ENCODE measurements around the gene CC2D2B. TPM values are rescaled to one million over a fixed set of nuclear protein-coding genes. Genes with fewer than 3 reads are reported as not detected.
"Not testable (repeated sequence)": the region's sequence is repeated elsewhere in the genome, so short reads cannot be mapped to it uniquely, and the experiment has no call there.

Gene CC2D2B
- total RNA-seq, 1 donor from 2014 or later, result 0.46 TPM

DNA sequence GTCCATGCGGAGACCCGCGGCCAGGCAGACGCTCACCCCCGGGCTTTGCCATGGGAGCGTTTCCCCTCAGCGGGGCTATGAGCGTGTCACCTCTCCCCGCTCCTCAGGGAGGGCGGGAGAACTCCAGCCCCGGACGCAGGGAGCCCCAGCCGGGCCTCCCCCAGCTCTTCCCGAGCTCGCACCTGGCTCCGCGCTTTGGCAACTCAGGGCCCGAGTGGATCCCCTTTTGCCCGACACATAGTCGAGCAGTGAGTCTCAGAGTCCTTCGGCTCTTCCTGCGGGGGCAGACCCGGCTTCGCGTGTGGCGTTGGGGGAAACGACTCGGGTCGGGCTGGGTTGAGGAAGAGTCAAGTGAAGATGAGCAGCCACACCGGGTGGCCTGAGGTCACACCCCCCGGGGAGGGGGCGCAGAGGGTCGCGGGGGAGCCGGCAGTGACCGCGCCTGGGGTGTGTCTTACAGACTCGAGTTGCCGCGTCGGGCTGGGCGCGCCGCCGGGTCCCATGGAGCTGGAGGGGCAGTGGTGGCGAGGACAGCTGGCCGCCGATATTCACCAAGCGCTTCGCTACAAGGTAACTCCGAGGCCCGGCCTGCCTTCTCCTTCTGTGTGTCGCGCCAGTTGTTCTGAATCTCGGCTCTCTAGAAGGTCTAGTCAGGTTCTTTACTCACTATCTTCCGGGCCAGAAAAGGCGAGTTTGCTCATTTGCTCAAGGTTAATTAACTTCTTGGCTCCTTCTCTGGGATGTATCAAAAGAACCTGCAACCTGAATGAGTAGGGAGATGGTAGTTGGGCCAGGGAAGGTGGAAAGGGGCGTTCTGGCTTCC lies 136.3 kb downstream of the CC2D2B start:
- Mint-ChIP-seq H3K36me3 (ENCODE audit: unreplicated experiment) (peaks cover 8% of the 10 kb centered on the region), H3K4me1 (ENCODE audit: unreplicated experiment) (peaks cover 22% of the 10 kb centered on the region), H3K4me3 (ENCODE audit: unreplicated experiment) (peak overlapping the region; percentile 94), H3K27ac (ENCODE audit: unreplicated experiment) (peak overlapping the region; percentile 93), H3K27me3 (ENCODE audit: unreplicated experiment) (no peaks in the 10 kb centered on the region), H3K9me3 (ENCODE audit: unreplicated experiment) (no peaks in the 10 kb centered on the region)
- peak; percentile 86 for DNase-seq (ENCODE audit: extremely low spot score, unreplicated experiment)
- TF ChIP-seq, protein P1, sequence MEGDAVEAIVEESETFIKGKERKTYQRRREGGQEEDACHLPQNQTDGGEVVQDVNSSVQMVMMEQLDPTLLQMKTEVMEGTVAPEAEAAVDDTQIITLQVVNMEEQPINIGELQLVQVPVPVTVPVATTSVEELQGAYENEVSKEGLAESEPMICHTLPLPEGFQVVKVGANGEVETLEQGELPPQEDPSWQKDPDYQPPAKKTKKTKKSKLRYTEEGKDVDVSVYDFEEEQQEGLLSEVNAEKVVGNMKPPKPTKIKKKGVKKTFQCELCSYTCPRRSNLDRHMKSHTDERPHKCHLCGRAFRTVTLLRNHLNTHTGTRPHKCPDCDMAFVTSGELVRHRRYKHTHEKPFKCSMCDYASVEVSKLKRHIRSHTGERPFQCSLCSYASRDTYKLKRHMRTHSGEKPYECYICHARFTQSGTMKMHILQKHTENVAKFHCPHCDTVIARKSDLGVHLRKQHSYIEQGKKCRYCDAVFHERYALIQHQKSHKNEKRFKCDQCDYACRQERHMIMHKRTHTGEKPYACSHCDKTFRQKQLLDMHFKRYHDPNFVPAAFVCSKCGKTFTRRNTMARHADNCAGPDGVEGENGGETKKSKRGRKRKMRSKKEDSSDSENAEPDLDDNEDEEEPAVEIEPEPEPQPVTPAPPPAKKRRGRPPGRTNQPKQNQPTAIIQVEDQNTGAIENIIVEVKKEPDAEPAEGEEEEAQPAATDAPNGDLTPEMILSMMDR (IDR thresholded peaks at IDR 0.05), result no peak

DNA sequence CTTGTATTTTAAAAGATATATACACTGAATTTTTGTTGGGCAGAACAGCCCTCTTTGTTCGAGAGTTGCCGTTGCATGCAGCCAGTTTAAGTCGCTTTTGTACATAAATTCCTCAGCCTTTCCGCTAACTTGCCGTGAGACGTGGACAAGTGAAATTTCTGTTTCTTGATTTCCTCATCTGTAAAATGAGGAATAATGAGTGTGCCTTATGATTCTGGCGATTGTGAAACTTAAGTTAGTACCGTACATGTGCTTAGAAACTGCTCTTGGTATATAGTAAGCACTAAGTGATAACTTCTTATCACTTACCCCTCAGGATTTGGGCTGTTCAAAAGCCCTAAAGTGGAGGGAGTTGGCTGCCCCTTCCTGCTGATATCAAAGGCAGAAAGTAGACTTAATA lies 137.0 kb downstream of the CC2D2B start:
- TF ChIP-seq, protein P1 (IDR thresholded peaks at IDR 0.05), result no peak
- Mint-ChIP-seq H3K36me3 (ENCODE audit: unreplicated experiment) (peaks cover 8% of the 10 kb centered on the region), H3K27me3 (ENCODE audit: unreplicated experiment) (no peaks in the 10 kb centered on the region), H3K9me3 (ENCODE audit: unreplicated experiment) (no peaks in the 10 kb centered on the region), H3K4me1 (ENCODE audit: unreplicated experiment) (peaks cover 22% of the 10 kb centered on the region), H3K4me3 (ENCODE audit: unreplicated experiment) (peak overlapping the region; percentile 94), H3K27ac (ENCODE audit: unreplicated experiment) (peak overlapping the region; percentile 93)
- DNase-seq (ENCODE audit: extremely low spot score, unreplicated experiment), result no peak

DNA sequence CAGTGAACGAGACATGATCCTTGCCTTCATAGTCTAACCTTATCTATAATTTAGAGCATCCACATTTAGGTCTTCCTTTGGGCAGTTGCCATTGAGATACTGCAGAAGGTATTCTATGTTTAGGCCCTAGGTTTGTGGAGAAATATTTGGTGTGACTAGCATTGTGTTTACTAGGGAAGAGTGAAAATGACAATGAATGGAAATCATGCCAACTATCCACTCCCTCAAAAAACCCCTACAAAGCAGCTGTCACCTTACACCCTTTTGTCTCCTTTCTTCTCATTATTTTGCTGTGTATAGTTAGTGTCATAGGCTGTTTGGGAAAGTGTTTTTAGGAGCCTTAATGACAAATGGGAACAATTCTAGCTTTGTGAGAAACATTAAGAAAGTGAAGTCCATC lies 138.8 kb downstream of the CC2D2B start:
- Mint-ChIP-seq H3K27ac (ENCODE audit: unreplicated experiment) (no peak overlapping the region), H3K4me3 (ENCODE audit: unreplicated experiment) (no peak overlapping the region)
- TF ChIP-seq, protein P1 (IDR thresholded peaks at IDR 0.05), result no peak

DNA sequence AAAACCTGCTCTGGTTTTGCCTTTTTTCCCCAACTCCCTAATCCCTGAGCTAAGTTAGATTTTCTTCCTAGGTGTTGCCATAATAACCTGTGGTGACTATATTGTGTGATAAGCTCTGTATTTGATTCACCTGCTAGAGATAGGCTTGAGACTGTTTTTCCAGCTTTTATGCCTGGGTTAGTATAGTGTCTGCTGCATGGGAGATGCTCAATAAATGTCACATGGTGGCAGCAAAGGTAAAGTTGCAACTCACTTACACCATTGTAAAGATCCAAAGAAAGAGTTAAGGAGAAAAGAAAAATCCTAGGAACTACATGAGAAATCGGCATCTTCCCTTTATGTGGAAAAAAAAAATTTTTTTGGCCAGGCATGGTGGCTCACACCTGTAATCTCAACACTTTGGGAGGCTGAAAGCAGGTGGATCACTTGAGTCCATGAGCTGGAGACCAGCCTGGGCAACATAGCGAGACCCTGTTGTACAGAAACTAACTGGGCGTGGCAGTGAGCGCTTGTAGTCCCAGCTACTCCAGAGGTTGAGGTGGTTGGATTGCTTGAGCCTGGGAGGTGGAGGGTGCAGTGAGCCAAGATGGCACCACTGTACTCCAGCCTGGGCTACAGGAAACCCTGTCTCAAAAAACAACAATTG lies 139.4 kb downstream of the CC2D2B start:
- Mint-ChIP-seq H3K4me3 (ENCODE audit: unreplicated experiment) (no peak overlapping the region), H3K27me3 (ENCODE audit: unreplicated experiment) (no peaks in the 10 kb centered on the region), H3K27ac (ENCODE audit: unreplicated experiment) (no peak overlapping the region), H3K36me3 (ENCODE audit: unreplicated experiment) (peaks cover 13% of the 10 kb centered on the region), H3K4me1 (ENCODE audit: unreplicated experiment) (peaks cover 22% of the 10 kb centered on the region), H3K9me3 (ENCODE audit: unreplicated experiment) (no peaks in the 10 kb centered on the region)
- no peak for DNase-seq (ENCODE audit: extremely low spot score, unreplicated experiment)
- TF ChIP-seq, protein P1 (IDR thresholded peaks at IDR 0.05), result peak; percentile 16

More for the DNA sequence above, 138.8 kb downstream of the CC2D2B start:
- no peak for DNase-seq (ENCODE audit: extremely low spot score, unreplicated experiment)
- peaks cover 8% of the 10 kb centered on the region for H3K36me3 Mint-ChIP-seq (ENCODE audit: unreplicated experiment)
- H3K4me1 Mint-ChIP-seq (ENCODE audit: unreplicated experiment), result peaks cover 22% of the 10 kb centered on the region
- H3K27me3 Mint-ChIP-seq (ENCODE audit: unreplicated experiment), result no peaks in the 10 kb centered on the region
- H3K9me3 Mint-ChIP-seq (ENCODE audit: unreplicated experiment), result no peaks in the 10 kb centered on the region

DNA sequence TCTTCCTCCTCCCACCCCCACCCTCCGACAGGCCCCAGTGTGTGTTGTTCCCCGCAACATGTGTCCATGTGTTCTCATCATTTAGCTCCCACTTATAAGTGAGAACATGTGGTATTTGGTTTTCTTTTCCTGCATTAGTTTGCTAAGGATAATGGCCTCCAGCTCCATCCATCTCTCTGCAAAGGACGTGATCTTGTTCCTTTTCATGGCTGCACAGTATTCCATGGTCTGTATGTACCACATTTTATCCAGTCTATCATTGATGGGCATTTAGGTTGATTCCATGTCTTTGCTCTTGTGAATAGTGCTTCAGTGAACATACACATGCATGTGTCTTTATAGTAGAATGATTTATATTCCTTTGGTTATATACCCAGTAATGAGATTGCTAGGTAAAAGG lies 140.2 kb downstream of the CC2D2B start:
- H3K27ac Mint-ChIP-seq (ENCODE audit: unreplicated experiment); H3K9me3 Mint-ChIP-seq (ENCODE audit: unreplicated experiment); DNase-seq (ENCODE audit: extremely low spot score, unreplicated experiment); H3K4me3 Mint-ChIP-seq (ENCODE audit: unreplicated experiment); H3K27me3 Mint-ChIP-seq (ENCODE audit: unreplicated experiment): not testable (repeated sequence)
- Mint-ChIP-seq H3K36me3 (ENCODE audit: unreplicated experiment) (peaks cover 17% of the 10 kb centered on the region), H3K4me1 (ENCODE audit: unreplicated experiment) (peaks cover 17% of the 10 kb centered on the region)

Data from osteocyte (in vitro differentiated cells).